Measurements from ENCODE around the gene SHB. TPM values are rescaled to one million over a fixed set of nuclear protein-coding genes. Genes with fewer than 3 reads are reported as not detected.

Gene SHB
- total and polyA plus RNA-seq, 2 donors (not counting 3 experiments of a cell fraction or from before 2014, with no cell fraction given): 13.4 to 24.9 TPM

DNA sequence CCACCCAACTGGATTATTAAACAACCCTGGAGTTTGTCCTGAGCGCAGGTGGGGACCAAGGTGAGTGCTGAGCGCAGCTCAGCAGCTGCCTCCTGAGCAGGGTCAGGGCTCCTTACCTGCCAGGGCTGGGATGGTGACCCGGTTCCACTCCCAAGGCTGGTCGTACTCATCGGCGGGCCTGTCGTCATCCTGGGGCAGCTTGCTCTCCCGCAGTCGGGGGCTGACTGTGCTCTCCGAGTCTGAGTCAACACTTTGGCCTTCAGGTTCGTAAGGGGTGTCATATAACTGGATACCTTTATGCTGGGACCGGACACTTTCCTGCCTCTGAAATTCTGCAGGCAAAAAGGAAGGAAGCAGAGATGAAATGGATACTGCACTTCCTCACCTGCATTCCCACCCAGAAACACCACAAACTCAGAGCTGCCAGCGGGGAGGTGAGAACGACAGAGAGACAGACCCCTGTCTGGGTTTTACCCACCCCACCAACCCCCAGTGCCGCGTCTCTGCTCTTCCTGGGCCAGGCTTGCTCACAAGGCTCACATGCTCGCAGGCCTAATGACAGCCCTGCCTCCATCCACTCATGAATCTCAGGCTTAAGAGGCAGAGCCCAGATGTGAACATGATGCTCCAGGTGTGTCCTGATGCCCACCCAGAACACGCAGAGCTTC is 94.4 kb downstream of the SHB start:
- no peak overlapping the region for H3K4me3 ChIP-seq (replicated peaks in 1 of 3; ENCODE audit: insufficient read depth in 1 of 3, low read depth in 1 of 3, low read length in 3 of 3)
- H3K4me2 ChIP-seq (ENCODE audit: insufficient read depth, low read length): no peak overlapping the region
- H3K9ac ChIP-seq (replicated peaks; ENCODE audit: extremely low read depth, insufficient read depth, low read length): no peak overlapping the region
- CTCF ChIA-PET: interaction anchor here (0.9 to 1.3 kb wide), 4 partner anchors 21 to 113 kb away, joined by 3 to 4 read pairs (median 4); no protein-coding TSS in a partner anchor
- intact Hi-C loops (cut with micrococcal nuclease): no loop called here
- DNase-seq (ENCODE audit: low read depth, low spot score): no peak
- no peaks in the 10 kb centered on the region for H3K9me3 ChIP-seq (replicated peaks; ENCODE audit: control insufficient read depth, insufficient read depth, low read length)
- no peak for TF ChIP-seq EZH2 (IDR thresholded peaks at IDR 0.05; ENCODE audit: borderline replicate concordance, low read depth, low read length, severe bottlenecking)
- no peak for TF ChIP-seq MYC (IDR thresholded peaks at IDR 0.05; ENCODE audit: low read depth, low read length)
- no peak for TF ChIP-seq GATA2 (IDR thresholded peaks at IDR 0.05; ENCODE audit: insufficient read depth, insufficient read length, low read depth, low read length)
- TF ChIP-seq JUN (IDR thresholded peaks at IDR 0.05; ENCODE audit: borderline replicate concordance, insufficient read depth, insufficient read length, low read depth): no peak
- no peak for TF ChIP-seq POLR2AphosphoS5 (IDR thresholded peaks at IDR 0.05; ENCODE audit: insufficient read depth, low read depth, low read length)
- TF ChIP-seq, protein P1, sequence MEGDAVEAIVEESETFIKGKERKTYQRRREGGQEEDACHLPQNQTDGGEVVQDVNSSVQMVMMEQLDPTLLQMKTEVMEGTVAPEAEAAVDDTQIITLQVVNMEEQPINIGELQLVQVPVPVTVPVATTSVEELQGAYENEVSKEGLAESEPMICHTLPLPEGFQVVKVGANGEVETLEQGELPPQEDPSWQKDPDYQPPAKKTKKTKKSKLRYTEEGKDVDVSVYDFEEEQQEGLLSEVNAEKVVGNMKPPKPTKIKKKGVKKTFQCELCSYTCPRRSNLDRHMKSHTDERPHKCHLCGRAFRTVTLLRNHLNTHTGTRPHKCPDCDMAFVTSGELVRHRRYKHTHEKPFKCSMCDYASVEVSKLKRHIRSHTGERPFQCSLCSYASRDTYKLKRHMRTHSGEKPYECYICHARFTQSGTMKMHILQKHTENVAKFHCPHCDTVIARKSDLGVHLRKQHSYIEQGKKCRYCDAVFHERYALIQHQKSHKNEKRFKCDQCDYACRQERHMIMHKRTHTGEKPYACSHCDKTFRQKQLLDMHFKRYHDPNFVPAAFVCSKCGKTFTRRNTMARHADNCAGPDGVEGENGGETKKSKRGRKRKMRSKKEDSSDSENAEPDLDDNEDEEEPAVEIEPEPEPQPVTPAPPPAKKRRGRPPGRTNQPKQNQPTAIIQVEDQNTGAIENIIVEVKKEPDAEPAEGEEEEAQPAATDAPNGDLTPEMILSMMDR (IDR thresholded peaks at IDR 0.05; ENCODE audit: extremely low read depth in 1 of 2, insufficient read depth in 1 of 2, low read depth in 1 of 2, low read length in 2 of 2): no peak
- TF ChIP-seq POLR2A (IDR thresholded peaks at IDR 0.05; ENCODE audit: low read depth, low read length): no peak
- TF ChIP-seq, protein P2, sequence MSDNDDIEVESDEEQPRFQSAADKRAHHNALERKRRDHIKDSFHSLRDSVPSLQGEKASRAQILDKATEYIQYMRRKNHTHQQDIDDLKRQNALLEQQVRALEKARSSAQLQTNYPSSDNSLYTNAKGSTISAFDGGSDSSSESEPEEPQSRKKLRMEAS (IDR thresholded peaks at IDR 0.05; ENCODE audit: insufficient read depth, insufficient read length): no peak
- no peak for TF ChIP-seq FOS (IDR thresholded peaks at IDR 0.05; ENCODE audit: borderline replicate concordance, insufficient read depth, low read length)
- FAIRE-seq: no peak
- no peak overlapping the region for H3K27ac ChIP-seq (ENCODE audit: insufficient read depth, low read depth, low read length)
- H3K9me1 ChIP-seq (replicated peaks; ENCODE audit: control insufficient read depth, extremely low read depth, insufficient read depth, low read length): no peaks in the 10 kb centered on the region
- BruUV-seq (replicated peaks): no TSS peak
- H3K79me2 ChIP-seq (ENCODE audit: control insufficient read depth, insufficient read depth, low read length): no peaks in the 10 kb centered on the region
- POLR2A ChIA-PET: no interaction called here
- no peaks in the 10 kb centered on the region for H3K27me3 ChIP-seq (ENCODE audit: control insufficient read depth in 2 of 2, insufficient read depth in 2 of 2, low read length in 2 of 2)
- H2AFZ ChIP-seq (ENCODE audit: low read depth, low read length): no peak overlapping the region
- no peaks in the 10 kb centered on the region for H4K20me1 ChIP-seq (replicated peaks; ENCODE audit: control insufficient read depth, extremely low read depth, insufficient read depth, low read length)
- dilution Hi-C loops (cut with MboI; ENCODE audit: extremely low pct_ligation_motif_present, low sequenced_read_pairs): no loop called here
- H3K36me3 ChIP-seq (ENCODE audit: control insufficient read depth in 2 of 2, extremely low read depth in 1 of 2, insufficient read depth in 2 of 2, low read length in 2 of 2): peaks cover 2 to 6% of the 10 kb centered on the region in 2 experiments
- H3K4me1 ChIP-seq (ENCODE audit: control insufficient read depth, extremely low read depth, insufficient read depth, low read length): peaks cover 8% of the 10 kb centered on the region

Measured in endothelial cell of umbilical vein (primary cell).